ENCODE data around the gene MPL.

DNA sequence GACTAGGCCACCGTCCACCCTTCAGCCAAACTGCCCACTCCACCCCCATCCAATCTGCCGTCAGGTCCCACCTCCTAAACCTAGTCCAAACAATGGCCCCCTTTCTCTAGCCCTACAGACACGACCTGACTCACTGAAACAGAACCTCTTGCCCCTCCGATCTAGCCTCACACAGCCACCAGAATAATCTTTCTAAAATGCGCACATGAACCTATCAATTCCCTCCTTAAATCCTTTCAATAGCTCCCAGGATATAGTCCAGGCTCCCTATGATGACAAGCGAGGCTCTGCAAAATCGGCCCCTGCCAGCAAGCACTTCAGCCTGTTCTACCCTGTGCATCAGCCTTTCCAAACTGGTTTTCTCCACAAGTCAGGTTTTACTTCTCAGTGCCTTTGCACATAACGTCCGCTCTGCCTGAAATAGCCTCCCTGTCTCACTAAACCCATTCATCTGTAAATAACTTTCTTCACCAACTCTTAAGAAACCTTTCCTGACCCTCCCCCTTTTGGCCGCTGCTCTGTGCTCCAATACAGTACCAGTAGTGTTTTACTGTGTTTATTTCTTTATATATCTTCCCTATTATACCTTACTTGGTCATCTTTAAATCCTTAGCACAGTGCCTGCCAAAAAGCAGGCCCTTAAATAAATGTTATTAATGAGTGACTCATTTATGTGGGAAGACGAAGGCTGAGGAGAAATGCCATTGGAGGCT lies 12.1 kb downstream of the MPL start:
- TF ChIP-seq POLR2AphosphoS5 (IDR thresholded peaks at IDR 0.05), result no peak
- no peak for TF ChIP-seq CTCF (IDR thresholded peaks at IDR 0.05)
- TF ChIP-seq POLR2A (IDR thresholded peaks at IDR 0.05), result no peak
- TF ChIP-seq EP300 (IDR thresholded peaks at IDR 0.05), result no peak
